K562 (cell line): ENCODE measurements around the gene KYAT1. TPM values are rescaled to one million over a fixed set of nuclear protein-coding genes. Genes with fewer than 3 reads are reported as not detected.
A peak's percentile ranks its signal among the peaks of the same experiment; 100 is the strongest.

ENCODE experiments used
- GATAD2B ChIP-seq: fragments of 450-650 bp; IDR thresholded peaks from 2 replicates; pipeline ENCODE4 v1.6.1; 2017; ENCODE audit warnings: mild to moderate bottlenecking, borderline replicate concordance
- MBD1 ChIP-seq: fragments of 250-450 bp; sonication (Bioruptor Pico); IDR thresholded peaks from 2 replicates; pipeline ENCODE4 v1.8.0; 2022; ENCODE audit warnings: inconsistent platforms
- OTX1 ChIP-seq: fragments of 450-650 bp; formaldehyde crosslinking; IDR thresholded peaks from 2 replicates; pipeline ENCODE4 v1.4.0; 2022; ENCODE audit warnings: mild to moderate bottlenecking
- PHF8 ChIP-seq: fragments of 200-600 bp; sonication (generic); IDR thresholded peaks from 2 replicates; pipeline ENCODE4 v1.6.1; 2012; ENCODE audit warnings: mixed run types, mild to moderate bottlenecking, inconsistent platforms, low read length, moderate library complexity, borderline replicate concordance
- PTRF ChIP-seq: fragments of 450-650 bp; IDR thresholded peaks from 2 replicates; pipeline ENCODE4 v1.6.1; 2016; ENCODE audit warnings: mild to moderate bottlenecking, missing genetic modification characterization, missing compliant biosample characterization
- SP1 ChIP-seq: sonication (generic); formaldehyde crosslinking; IDR thresholded peaks from 2 replicates; pipeline ENCODE4 v1.8.1; 2022; ENCODE audit warnings: mild to moderate bottlenecking, missing genetic modification reagents
- STAT5B ChIP-seq: fragments of 250-450 bp; sonication (Bioruptor Pico); IDR thresholded peaks from 2 replicates; pipeline ENCODE4 v1.8.0; 2021; ENCODE audit warnings: mild to moderate bottlenecking, inconsistent platforms
- THRA ChIP-seq: fragments of 450-650 bp; IDR thresholded peaks from 2 replicates; pipeline ENCODE4 v1.6.1; 2017; ENCODE audit warnings: mild to moderate bottlenecking, moderate library complexity
- TOE1 ChIP-seq, 2 experiments: fragments of 450-650 bp in 1 of 2; sonication (generic) in 1 of 2; formaldehyde crosslinking in 1 of 2; IDR thresholded peaks; 2 replicates each; pipeline versions ENCODE4 v1.7.1 to v1.8.0; 2016 to 2022; ENCODE audit warnings: borderline replicate concordance in 2 of 2, mild to moderate bottlenecking in 2 of 2, antibody characterized with exemption in 1 of 2, inconsistent platforms in 1 of 2, low read depth in 1 of 2, missing genetic modification reagents in 1 of 2, moderate library complexity in 1 of 2
- ZFX ChIP-seq: sonication (generic); formaldehyde crosslinking; IDR thresholded peaks from 2 replicates; pipeline ENCODE4 v1.8.0; 2022; ENCODE audit warnings: mild to moderate bottlenecking, missing genetic modification reagents, moderate library complexity
- ZNF12 ChIP-seq: sonication (generic); formaldehyde crosslinking; IDR thresholded peaks from 2 replicates; pipeline ENCODE4 v1.4.0; 2020; ENCODE audit warnings: mild to moderate bottlenecking, missing genetic modification reagents
- ZNF408 ChIP-seq: fragments of 250-450 bp; sonication (Bioruptor Pico); IDR thresholded peaks from 2 replicates; pipeline ENCODE4 v1.4.0; 2020; ENCODE audit warnings: low read depth, mild to moderate bottlenecking, moderate library complexity
- ZNF586 ChIP-seq: fragments of 450-650 bp; formaldehyde crosslinking; conservative IDR thresholded peaks from 2 replicates; pipeline ENCODE4 v1.4.0; 2020; ENCODE audit warnings: mild to moderate bottlenecking, moderate library complexity
- ZNF644 ChIP-seq: fragments of 200-800 bp; sonication (Bioruptor generic); IDR thresholded peaks from 2 replicates; pipeline ENCODE4 v1.6.1; 2016; ENCODE audit warnings: low read depth, missing genetic modification characterization, missing compliant biosample characterization
- ZNF695 ChIP-seq: fragments of 450-650 bp; formaldehyde crosslinking; IDR thresholded peaks from 2 replicates; pipeline ENCODE4 v1.4.0; 2020; ENCODE audit warnings: mild to moderate bottlenecking, moderate library complexity
- ZNF830 ChIP-seq: fragments of 250-450 bp; sonication (Bioruptor Pico); IDR thresholded peaks from 2 replicates; pipeline ENCODE4 v1.5.0; 2021; ENCODE audit warnings: mild to moderate bottlenecking
- polyA plus RNA-seq, 8 experiments: library from polyadenylated mRNA; depleted of rRNA in 4 of 8; stranded (reverse) in 5 of 8; unstranded in 3 of 8; fragments of >200 nt; fragmentation: Nextera tagmentation in 2 of 8; fragmentation: Illumina TruSeq in 1 of 8; extraction: Ambion mirVana in 2 of 8; extraction: Trizol in 1 of 8; gene quantifications; 2 replicates each; pipeline versions ENCODE4 v1.2.1 to v1.2.3, GENCODE V29; 2011 to 2014; ENCODE audit warnings: inconsistent platforms in 1 of 8, missing spikeins in 1 of 8
- total RNA-seq, 7 experiments: library from RNA; depleted of rRNA in 6 of 7; stranded (reverse); fragments of >200 nt in 6 of 7; fragmentation: Illumina TruSeq in 2 of 7; extraction: Trizol in 2 of 7; gene quantifications; 2 replicates each; pipeline versions ENCODE4 v1.2.1 to v1.2.3, GENCODE V29; 2011 to 2021; ENCODE audit warnings: low replicate concordance in 1 of 7
- TF ChIP-seq, protein P1 (sequence below): sonication (generic); formaldehyde crosslinking; IDR thresholded peaks from 2 replicates; pipeline ENCODE4 v1.8.1; 2023; ENCODE audit warnings: mild to moderate bottlenecking, missing genetic modification reagents
- TF ChIP-seq, protein P2 (sequence below): fragments of 450-650 bp; formaldehyde crosslinking; IDR thresholded peaks from 2 replicates; pipeline ENCODE4 v1.4.0; 2020; ENCODE audit warnings: mild to moderate bottlenecking, moderate library complexity

KYAT1 gene
- total and polyA plus RNA-seq, 9 of the 15 experiments (the other 6 are each of a cell fraction or from before 2014, with no cell fraction given) = 6.4 to 16.8 (median 11.1) TPM

DNA sequence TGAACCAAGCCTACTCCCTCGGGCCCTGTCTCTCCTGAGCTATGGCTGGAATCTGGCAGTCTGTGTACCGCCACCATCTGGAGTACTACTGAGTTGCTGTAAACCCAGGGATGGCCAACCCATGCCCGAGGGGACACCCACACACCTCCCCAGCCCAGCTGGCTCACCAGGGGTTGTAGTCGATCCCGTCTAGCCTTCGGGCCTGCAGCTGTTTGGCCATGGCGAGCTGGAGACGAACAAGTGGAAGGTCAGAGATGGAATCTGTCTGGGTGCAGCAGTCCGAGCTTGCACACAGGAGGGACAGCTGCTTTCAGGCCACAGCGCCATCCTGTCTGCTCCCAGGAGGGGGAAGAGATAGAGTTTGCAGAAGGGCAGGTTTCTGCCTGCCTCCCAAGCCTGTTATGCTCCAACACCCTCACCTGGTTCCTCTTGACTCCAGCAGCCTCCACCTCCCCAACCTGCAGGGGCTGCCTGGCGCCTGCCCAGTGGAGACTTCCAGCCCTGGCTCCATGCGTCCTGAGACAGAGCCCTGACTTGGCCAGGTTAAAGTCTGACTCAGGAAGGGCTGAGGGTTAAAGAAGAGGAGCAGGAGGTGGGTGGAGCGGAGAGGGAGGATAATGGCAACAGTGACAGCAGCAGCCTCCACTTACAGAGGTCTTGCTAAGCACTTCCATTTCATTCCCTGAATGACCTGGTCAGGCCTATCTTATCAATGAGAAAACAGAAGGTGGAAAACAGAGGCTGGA lies 36.4 kb downstream of the KYAT1 start (continued):
- TF ChIP-seq OTX1 (CRISPR knock-in tag) = no peak
- no peak for TF ChIP-seq ZNF408 (CRISPR knock-in tag)
- TF ChIP-seq SP1 (CRISPR knock-in tag) = peak; percentile 40; the same call in 1 of the 2 replicates
- TF ChIP-seq ZNF644 (tag) = no peak
- TF ChIP-seq GATAD2B = no peak
- TF ChIP-seq PHF8 = peak; percentile 35; the same call in 1 of the 2 replicates
- no peak for TF ChIP-seq MBD1 (CRISPR knock-in tag)
- no peak for TF ChIP-seq ZNF695
- no peak for TF ChIP-seq ZNF830 (CRISPR knock-in tag)
- TF ChIP-seq PTRF (tag) = no peak
- no peak for TF ChIP-seq STAT5B (CRISPR knock-in tag)
- no peak for TF ChIP-seq ZFX (CRISPR knock-in tag)
- no peak for TF ChIP-seq ZNF12 (CRISPR knock-in tag)
- TF ChIP-seq, protein P1, sequence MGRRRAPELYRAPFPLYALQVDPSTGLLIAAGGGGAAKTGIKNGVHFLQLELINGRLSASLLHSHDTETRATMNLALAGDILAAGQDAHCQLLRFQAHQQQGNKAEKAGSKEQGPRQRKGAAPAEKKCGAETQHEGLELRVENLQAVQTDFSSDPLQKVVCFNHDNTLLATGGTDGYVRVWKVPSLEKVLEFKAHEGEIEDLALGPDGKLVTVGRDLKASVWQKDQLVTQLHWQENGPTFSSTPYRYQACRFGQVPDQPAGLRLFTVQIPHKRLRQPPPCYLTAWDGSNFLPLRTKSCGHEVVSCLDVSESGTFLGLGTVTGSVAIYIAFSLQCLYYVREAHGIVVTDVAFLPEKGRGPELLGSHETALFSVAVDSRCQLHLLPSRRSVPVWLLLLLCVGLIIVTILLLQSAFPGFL (CRISPR knock-in tag) = no peak
- TF ChIP-seq, protein P2, sequence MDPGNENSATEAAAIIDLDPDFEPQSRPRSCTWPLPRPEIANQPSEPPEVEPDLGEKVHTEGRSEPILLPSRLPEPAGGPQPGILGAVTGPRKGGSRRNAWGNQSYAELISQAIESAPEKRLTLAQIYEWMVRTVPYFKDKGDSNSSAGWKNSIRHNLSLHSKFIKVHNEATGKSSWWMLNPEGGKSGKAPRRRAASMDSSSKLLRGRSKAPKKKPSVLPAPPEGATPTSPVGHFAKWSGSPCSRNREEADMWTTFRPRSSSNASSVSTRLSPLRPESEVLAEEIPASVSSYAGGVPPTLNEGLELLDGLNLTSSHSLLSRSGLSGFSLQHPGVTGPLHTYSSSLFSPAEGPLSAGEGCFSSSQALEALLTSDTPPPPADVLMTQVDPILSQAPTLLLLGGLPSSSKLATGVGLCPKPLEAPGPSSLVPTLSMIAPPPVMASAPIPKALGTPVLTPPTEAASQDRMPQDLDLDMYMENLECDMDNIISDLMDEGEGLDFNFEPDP (CRISPR knock-in tag) = no peak
- TF ChIP-seq ZNF586 = no peak
- no peak for TF ChIP-seq THRA
- TF ChIP-seq TOE1 (IDR thresholded peaks at IDR 0.05; ENCODE audit: borderline replicate concordance) = peak; percentile 23; the same call in 1 of the 2 replicates
- TF ChIP-seq TOE1 (CRISPR knock-in tag; IDR thresholded peaks at IDR 0.05; ENCODE audit: borderline replicate concordance, low read depth) = no peak
